GM21390 (cell line): Measurements from ENCODE around the gene FAM107B.

ENCODE experiments used
- ATAC-seq: cut with Tn5 transposase; IDR thresholded peaks from one replicate; pipeline ENCODE4 v1.9.1; 2021; ENCODE audit not compliant: unreplicated experiment

Gene FAM107B

GRCh38 chr10:14518149-14518548 is 256.5 kb downstream of the FAM107B start:
- no peak for ATAC-seq

- no peak for ATAC-seq
Measured at GRCh38 chr10:14513123-14513522, 261.6 kb downstream of the FAM107B start.

GRCh38 chr10:14510346-14510745 is 264.4 kb downstream of the FAM107B start:
- no peak for ATAC-seq

- no peak for ATAC-seq
Measured at GRCh38 chr10:14508725-14509124, 266.0 kb downstream of the FAM107B start.

GRCh38 chr10:14507781-14508180 is 266.9 kb downstream of the FAM107B start:
- no peak for ATAC-seq

- ATAC-seq: peak; percentile 63
Measured at GRCh38 chr10:14507176-14507575, 267.5 kb downstream of the FAM107B start.

GRCh38 chr10:14502431-14502830 is 272.3 kb downstream of the FAM107B start:
- no peak for ATAC-seq

GRCh38 chr10:14500172-14500765 is 274.4 kb downstream of the FAM107B start:
- no peak for ATAC-seq

- no peak for ATAC-seq
Measured at GRCh38 chr10:14499601-14499904, 275.1 kb downstream of the FAM107B start.

- ATAC-seq: no peak
Measured at GRCh38 chr10:14498326-14498725, 276.4 kb downstream of the FAM107B start.

GRCh38 chr10:14491811-14492210 is 282.9 kb downstream of the FAM107B start:
- no peak for ATAC-seq

- ATAC-seq: no peak
Measured at GRCh38 chr10:14489522-14490177, 285.0 kb downstream of the FAM107B start.

- no peak for ATAC-seq
Measured at GRCh38 chr10:14487488-14487883, 287.2 kb downstream of the FAM107B start.

- ATAC-seq: no peak
Measured at GRCh38 chr10:14486777-14487487, 287.8 kb downstream of the FAM107B start.

- ATAC-seq: no peak
Measured at GRCh38 chr10:14485986-14486385, 288.7 kb downstream of the FAM107B start.

GRCh38 chr10:14483417-14483816 is 291.3 kb downstream of the FAM107B start:
- ATAC-seq: no peak

- ATAC-seq: no peak
Measured at GRCh38 chr10:14481752-14482151, 292.9 kb downstream of the FAM107B start.

- ATAC-seq: no peak
Measured at GRCh38 chr10:14481014-14481413, 293.7 kb downstream of the FAM107B start.

GRCh38 chr10:14478604-14479003 is 296.1 kb downstream of the FAM107B start:
- ATAC-seq: no peak

- ATAC-seq: no peak
Measured at GRCh38 chr10:14478201-14478600, 296.5 kb downstream of the FAM107B start.

- ATAC-seq: no peak
Measured at GRCh38 chr10:14477408-14477710, 297.3 kb downstream of the FAM107B start.

GRCh38 chr10:14476641-14477407 is 297.9 kb downstream of the FAM107B start:
- no peak for ATAC-seq
